Measurements from ENCODE around the gene PAM.

DNA sequence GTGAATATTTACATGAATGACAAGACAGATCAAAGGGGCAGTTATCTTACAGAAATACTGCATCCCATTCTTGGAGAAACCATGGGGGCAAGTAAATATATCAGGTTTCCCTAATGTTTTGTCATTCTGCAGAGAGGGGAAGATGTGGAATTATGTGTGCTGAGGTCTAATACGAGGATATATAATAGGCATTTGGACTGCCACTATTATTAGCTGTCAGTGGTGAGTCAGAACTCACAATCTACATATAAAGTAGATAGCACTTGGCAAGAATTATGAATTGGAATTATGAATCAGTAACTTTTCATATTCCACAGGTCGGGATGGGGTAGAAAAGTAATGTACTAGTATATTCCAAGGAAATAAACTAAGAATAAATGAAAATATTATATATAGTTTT, 243.1 kb downstream of the PAM start:
- TF ChIP-seq, protein P1, sequence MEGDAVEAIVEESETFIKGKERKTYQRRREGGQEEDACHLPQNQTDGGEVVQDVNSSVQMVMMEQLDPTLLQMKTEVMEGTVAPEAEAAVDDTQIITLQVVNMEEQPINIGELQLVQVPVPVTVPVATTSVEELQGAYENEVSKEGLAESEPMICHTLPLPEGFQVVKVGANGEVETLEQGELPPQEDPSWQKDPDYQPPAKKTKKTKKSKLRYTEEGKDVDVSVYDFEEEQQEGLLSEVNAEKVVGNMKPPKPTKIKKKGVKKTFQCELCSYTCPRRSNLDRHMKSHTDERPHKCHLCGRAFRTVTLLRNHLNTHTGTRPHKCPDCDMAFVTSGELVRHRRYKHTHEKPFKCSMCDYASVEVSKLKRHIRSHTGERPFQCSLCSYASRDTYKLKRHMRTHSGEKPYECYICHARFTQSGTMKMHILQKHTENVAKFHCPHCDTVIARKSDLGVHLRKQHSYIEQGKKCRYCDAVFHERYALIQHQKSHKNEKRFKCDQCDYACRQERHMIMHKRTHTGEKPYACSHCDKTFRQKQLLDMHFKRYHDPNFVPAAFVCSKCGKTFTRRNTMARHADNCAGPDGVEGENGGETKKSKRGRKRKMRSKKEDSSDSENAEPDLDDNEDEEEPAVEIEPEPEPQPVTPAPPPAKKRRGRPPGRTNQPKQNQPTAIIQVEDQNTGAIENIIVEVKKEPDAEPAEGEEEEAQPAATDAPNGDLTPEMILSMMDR (IDR thresholded peaks at IDR 0.05) = no peak
- TF ChIP-seq POLR2A (IDR thresholded peaks at IDR 0.05) = no peak
